Anterior cingulate cortex (tissue), 58 donors: Measurements from ENCODE around the gene LLGL1.

Experiments used
- DNase-seq, 58 donors: peaks; one replicate each; lab custom pipeline; 2025; lab: John Stamatoyannopoulos, UW

The LLGL1 gene

GRCh38 chr17:18225121-18225641 lies at the start of gene LLGL1:
TSS of gene LLGL1 (plus strand) at chr17:18225635. CDS start at chr17:18225683, 48 bp downstream.
- peak; percentile 34 to 98 (median 91) for DNase-seq

GRCh38 chr17:18176176-18176575 lies 49.3 kb upstream of the LLGL1 start:
- DNase-seq = peak in 5 of 58 donors; percentile 8 to 23 (median 23)

GRCh38 chr17:18177133-18177532 lies 48.3 kb upstream of the LLGL1 start:
- no peak for DNase-seq

GRCh38 chr17:18177722-18178121 lies 47.7 kb upstream of the LLGL1 start:
- DNase-seq = no peak

GRCh38 chr17:18179196-18179595 lies 46.2 kb upstream of the LLGL1 start:
- DNase-seq = no peak

GRCh38 chr17:18179804-18180203 lies 45.6 kb upstream of the LLGL1 start:
- DNase-seq = no peak

- no peak for DNase-seq
These were observed 44.1 kb upstream of the LLGL1 start for GRCh38 chr17:18181358-18181757.

GRCh38 chr17:18182110-18182977 lies 43.1 kb upstream of the LLGL1 start:
- DNase-seq = peak in 1 of 58 donors; percentile 52

- peak in 49 of 58 donors; percentile 59 to 94 (median 86) for DNase-seq
These were observed 42.5 kb upstream of the LLGL1 start for GRCh38 chr17:18182978-18183333.

- DNase-seq = peak; percentile 91 to 100 (median 97)
These were observed 41.9 kb upstream of the LLGL1 start, which contains the start of gene ALKBH5 for GRCh38 chr17:18183334-18184142. TSS of gene ALKBH5 (plus strand) at chr17:18183828. CDS start at chr17:18184244, 416 bp downstream.

GRCh38 chr17:18184143-18185031 lies 41.0 kb upstream of the LLGL1 start:
- peak in 45 of 58 donors; percentile 5 to 81 (median 43) for DNase-seq

GRCh38 chr17:18185391-18185790 lies 40.0 kb upstream of the LLGL1 start:
- peak in 1 of 58 donors; percentile 32 for DNase-seq

GRCh38 chr17:18185832-18186626 lies 39.4 kb upstream of the LLGL1 start:
- DNase-seq = no peak

GRCh38 chr17:18186627-18186982 lies 38.8 kb upstream of the LLGL1 start:
- DNase-seq = peak in 16 of 58 donors; percentile 6 to 50 (median 32)

- DNase-seq = peak in 14 of 58 donors; percentile 10 to 79 (median 39)
These were observed 38.2 kb upstream of the LLGL1 start for GRCh38 chr17:18187226-18187625.

- DNase-seq = peak in 5 of 58 donors; percentile 7 to 42 (median 34)
These were observed 37.3 kb upstream of the LLGL1 start for GRCh38 chr17:18187821-18188761.

GRCh38 chr17:18190628-18191235 lies 34.7 kb upstream of the LLGL1 start:
- no peak for DNase-seq
